IMR-90 (cell line): ENCODE results near the gene CLHC1. TPM values are rescaled to one million over a fixed set of nuclear protein-coding genes. Genes with fewer than 3 reads are reported as not detected.

Source experiments
- ATAC-seq: fragments of 200-7000 bp; cut with Tn5 transposase; 2 replicates; pipeline ENCODE4 v1.9.1; 2020; ENCODE audit warnings: low read depth, mild to moderate bottlenecking, moderate library complexity
- BruUV-seq: library from RNA; stranded (reverse); fragments of 400-500 nt; replicated peaks from 2 replicates; lab custom pipeline; 2021; lab: Mats Ljungman, UMichigan
- CTCF ChIA-PET: fragments of 300-600 bp; formaldehyde crosslinking; extraction: SDS; loops from one replicate; lab custom pipeline; 2021; ENCODE audit warnings: antibody characterized with exemption; lab: Yijun Ruan, JAX
- POLR2A ChIA-PET: fragments of 300-600 bp; sonication (Branson Sonifier 250); formaldehyde crosslinking; loops from one replicate; lab custom pipeline; 2022; ENCODE audit warnings: antibody characterized with exemption; ENCODE audit not compliant: unreplicated experiment; lab: Charles Lee
- DNase-seq: peaks from one replicate; pipeline ENCODE4 v3.0.0; 2013
- H2AFZ ChIP-seq: replicated peaks from 2 replicates; pipeline ENCODE3; 2013; ENCODE audit warnings: low read length, mild to moderate bottlenecking; ENCODE audit not compliant: poor library complexity
- H2AK5ac ChIP-seq: 2 replicates; pipeline ENCODE4 v1.6.1; 2013; ENCODE audit warnings: low read depth, low read length, inconsistent platforms
- H2AK9ac ChIP-seq: replicated peaks from 2 replicates; pipeline ENCODE3; 2013; ENCODE audit warnings: mild to moderate bottlenecking, low read depth, low read length, moderate library complexity; ENCODE audit not compliant: poor library complexity
- H2BK120ac ChIP-seq: 2 replicates; pipeline ENCODE4 v1.6.1; 2013; ENCODE audit warnings: low read depth, low read length, inconsistent platforms
- H2BK15ac ChIP-seq: 3 replicates; pipeline ENCODE4 v1.6.1; 2013; ENCODE audit warnings: low read depth, low read length, inconsistent platforms
- H2BK20ac ChIP-seq: 2 replicates; pipeline ENCODE4 v1.6.1; 2013; ENCODE audit warnings: low read depth, mild to moderate bottlenecking, inconsistent platforms, low read length, moderate library complexity
- H2BK5ac ChIP-seq: 2 replicates; pipeline ENCODE4 v1.6.1; 2013; ENCODE audit warnings: mild to moderate bottlenecking, low read depth, low read length, inconsistent platforms; ENCODE audit not compliant: poor library complexity, severe bottlenecking
- H3K14ac ChIP-seq: replicated peaks from 2 replicates; pipeline ENCODE4 v1.6.1; 2013; ENCODE audit warnings: low read depth, low read length, inconsistent platforms
- H3K18ac ChIP-seq: 2 replicates; pipeline ENCODE4 v1.6.1; 2013; ENCODE audit warnings: low read depth, low read length, control low read depth
- H3K23ac ChIP-seq: 2 replicates; pipeline ENCODE4 v1.6.1; 2013; ENCODE audit warnings: low read depth, low read length, inconsistent platforms
- H3K27ac ChIP-seq: 2 replicates; pipeline ENCODE4 v1.5.1; 2013; ENCODE audit warnings: mild to moderate bottlenecking, control low read depth, low read length; ENCODE audit not compliant: insufficient read depth
- H3K27me3 ChIP-seq: 2 replicates; pipeline ENCODE4 v1.6.1; 2013; ENCODE audit warnings: low read length; ENCODE audit not compliant: control insufficient read depth, insufficient read depth
- H3K36me3 ChIP-seq: 2 replicates; pipeline ENCODE4 v1.6.1; 2013; ENCODE audit warnings: low read length, mixed read lengths; ENCODE audit not compliant: control insufficient read depth, insufficient read depth
- H3K4ac ChIP-seq: 2 replicates; pipeline ENCODE4 v1.6.1; 2013; ENCODE audit warnings: low read depth, low read length, inconsistent platforms
- H3K4me1 ChIP-seq: 2 replicates; pipeline ENCODE4 v1.6.1; 2013; ENCODE audit warnings: low read length, mixed read lengths; ENCODE audit not compliant: control insufficient read depth, insufficient read depth
- H3K4me2 ChIP-seq: 2 replicates; pipeline ENCODE4 v1.6.1; 2013; ENCODE audit warnings: low read depth, mild to moderate bottlenecking, control low read depth, low read length, moderate library complexity
- H3K4me3 ChIP-seq: 2 replicates; pipeline ENCODE4 v1.5.1; 2013; ENCODE audit warnings: low read depth, mild to moderate bottlenecking, control low read depth, low read length, moderate library complexity; ENCODE audit not compliant: insufficient read depth
- H3K56ac ChIP-seq: 2 replicates; pipeline ENCODE4 v1.6.1; 2013; ENCODE audit warnings: low read length, inconsistent platforms; ENCODE audit not compliant: insufficient read depth; ENCODE audit errors: extremely low read depth
- H3K79me1 ChIP-seq, 2 experiments: 2 replicates each; pipeline ENCODE4 v1.6.1; 2013; ENCODE audit warnings: low read length in 2 of 2, inconsistent platforms in 1 of 2, low read depth in 1 of 2
- H3K9ac ChIP-seq: 2 replicates; pipeline ENCODE4 v1.6.1; 2013; ENCODE audit warnings: low read depth, low read length, control low read depth
- H3K9me1 ChIP-seq: 2 replicates; pipeline ENCODE4 v1.6.1; 2013; ENCODE audit warnings: low read length, inconsistent platforms; ENCODE audit not compliant: insufficient read depth
- H3K9me3 ChIP-seq: 2 replicates; pipeline ENCODE4 v1.6.1; 2013; ENCODE audit warnings: low read length; ENCODE audit not compliant: control insufficient read depth, insufficient read depth
- H4K20me1 ChIP-seq: 2 replicates; pipeline ENCODE4 v1.6.1; 2013; ENCODE audit warnings: low read length, inconsistent platforms; ENCODE audit not compliant: insufficient read depth
- H4K5ac ChIP-seq: 2 replicates; pipeline ENCODE4 v1.6.1; 2013; ENCODE audit warnings: mild to moderate bottlenecking, low read depth, low read length, control low read depth
- H4K8ac ChIP-seq, 2 experiments: 2 replicates each; pipeline ENCODE4 v1.6.1; 2013; ENCODE audit warnings: low read depth in 2 of 2, low read length in 2 of 2, control low read depth in 1 of 2, inconsistent platforms in 1 of 2
- H4K91ac ChIP-seq: 2 replicates; pipeline ENCODE4 v1.6.1; 2013; ENCODE audit warnings: low read depth, low read length, inconsistent platforms; ENCODE audit not compliant: insufficient read depth
- BHLHE40 ChIP-seq: fragments of 150-350 bp; IDR thresholded peaks from 2 replicates; pipeline ENCODE4 v1.6.1; 2016; ENCODE audit warnings: mild to moderate bottlenecking, low read depth, low read length
- CEBPB ChIP-seq: IDR thresholded peaks from 2 replicates; pipeline ENCODE4 v1.6.1; 2012; ENCODE audit warnings: low read depth, low read length, improper control_type of control experiment
- CHD1 ChIP-seq: IDR thresholded peaks from 2 replicates; pipeline ENCODE4 v1.6.1; 2012; ENCODE audit warnings: low read depth, low read length, improper control_type of control experiment
- FOS ChIP-seq: fragments of 150-350 bp; IDR thresholded peaks from 2 replicates; pipeline ENCODE4 v1.6.1; 2016; ENCODE audit warnings: low read depth, low read length
- MAFK ChIP-seq: IDR thresholded peaks from 2 replicates; pipeline ENCODE4 v1.6.1; 2012; ENCODE audit warnings: low read depth, low read length, improper control_type of control experiment
- NFE2L2 ChIP-seq: fragments of 150-350 bp; IDR thresholded peaks from 2 replicates; pipeline ENCODE4 v1.6.1; 2016; ENCODE audit warnings: low read depth, mild to moderate bottlenecking, low read length
- POLR2A ChIP-seq: IDR thresholded peaks from 2 replicates; pipeline ENCODE4 v1.6.1; 2012; ENCODE audit warnings: mild to moderate bottlenecking, low read depth, low read length
- RAD21 ChIP-seq: IDR thresholded peaks from 2 replicates; pipeline ENCODE4 v1.6.1; 2012; ENCODE audit warnings: low read length, improper control_type of control experiment
- RCOR1 ChIP-seq: IDR thresholded peaks from 2 replicates; pipeline ENCODE4 v1.6.1; 2012; ENCODE audit warnings: mild to moderate bottlenecking, low read length, improper control_type of control experiment; ENCODE audit not compliant: insufficient replicate concordance
- RFX5 ChIP-seq: IDR thresholded peaks from 2 replicates; pipeline ENCODE4 v1.8.0; 2012; ENCODE audit warnings: low read depth, mild to moderate bottlenecking, low read length, moderate library complexity
- WGBS, 2 experiments: methylation state at CpG; one replicate each; pipeline versions ENCODE4 v1.1.5 to v1.1.7; 2013; ENCODE audit warnings: missing lambda C conversion rate in 2 of 2; ENCODE audit not compliant: insufficient read length in 1 of 2; ENCODE audit errors: extremely low coverage in 2 of 2; 5-methylcytosine and 5-hydroxymethylcytosine counted together
- dilution Hi-C: fragments of 300-500 bp; cut with HindIII; formaldehyde crosslinking; loops from one replicate; pipeline ENCODE4 v1.14.3; 2018; ENCODE audit warnings: low sequenced_read_pairs; ENCODE audit not compliant: unreplicated experiment
- in situ Hi-C: fragments of 300-500 bp; cut with MboI; formaldehyde crosslinking; loops from 3 replicates; pipeline ENCODE4 v1.14.3; 2019; ENCODE audit warnings: low sequenced_read_pairs, inconsistent platforms, mixed read lengths
- intact Hi-C: fragments of 100-400 bp; cut with micrococcal nuclease; formaldehyde crosslinking; loops from 2 replicates; pipeline ENCODE4 v1.10.0; 2022
- polyA plus RNA-seq, 3 experiments: library from polyadenylated mRNA; depleted of rRNA; stranded (reverse); fragments of >200 nt; gene quantifications; 2 replicates each; pipeline ENCODE4 v1.2.3, GENCODE V29; 2012; ENCODE audit warnings: low replicate concordance in 1 of 3
- total RNA-seq: library from RNA; depleted of rRNA; stranded (reverse); fragments of >200 nt; gene quantifications from 2 replicates; pipeline ENCODE4 v1.2.3, GENCODE V29; 2012
- TF ChIP-seq, protein P1 (sequence below): fragments of 150-350 bp; IDR thresholded peaks from 2 replicates; pipeline ENCODE4 v1.6.1; 2016; ENCODE audit warnings: low read depth, mild to moderate bottlenecking, low read length, moderate library complexity, borderline replicate concordance

CLHC1 gene
- total and polyA plus RNA-seq, 2 of the 4 experiments (the other 2 are of a cell fraction), result 2.3 to 5.3 TPM

DNA sequence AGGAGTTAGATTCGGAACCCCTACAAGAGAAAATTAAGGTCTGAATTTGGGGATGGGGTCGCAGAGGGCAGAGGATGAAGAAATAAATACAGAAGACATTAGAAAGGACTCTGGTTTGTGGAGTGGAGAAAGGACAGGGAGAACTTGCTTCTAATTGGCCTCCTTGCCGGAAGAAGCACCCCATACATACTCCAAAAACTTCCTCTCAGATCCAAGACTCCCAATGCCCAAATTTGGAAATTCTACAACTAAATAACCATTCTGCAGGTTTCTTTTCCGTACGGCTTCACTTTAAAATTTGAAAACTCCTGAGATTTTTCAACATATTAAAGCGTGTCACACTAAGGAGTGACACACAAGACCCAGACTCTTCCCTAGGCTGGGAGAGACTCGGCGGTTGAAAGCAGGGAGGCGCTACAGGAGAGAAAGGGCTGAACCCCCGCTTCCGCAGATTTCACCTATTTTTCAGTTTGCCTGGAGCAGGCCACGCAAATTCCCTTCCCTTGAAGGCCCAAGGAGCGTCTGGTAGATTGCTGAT, 478 bp downstream of the CLHC1 start:
- Histone ChIP-seq H3K56ac (peak overlapping the region; percentile 36), H3K79me1 (peaks cover 27 to 80% of the 10 kb centered on the region in 2 experiments), H3K36me3 (peaks cover 21% of the 10 kb centered on the region), H4K8ac (peak overlapping the region; percentile 96 to 100), H2AK9ac (peak overlapping the region; percentile 70), H4K5ac (peak overlapping the region; percentile 81), H2BK20ac (no peak overlapping the region), H3K9me3 (no peaks in the 10 kb centered on the region), H4K91ac (peak overlapping the region; percentile 53), H3K4me3 (peak overlapping the region; percentile 75), H3K4ac (peak overlapping the region; percentile 76), H2AFZ (peak overlapping the region; percentile 87), H2BK5ac (peak overlapping the region; percentile 98), H3K4me2 (peak overlapping the region; percentile 81), H3K9me1 (no peaks in the 10 kb centered on the region; the same call in 1 of the 2 replicates), H2BK120ac (peak overlapping the region; percentile 0; the same call in 1 of the 2 replicates), H3K27me3 (no peaks in the 10 kb centered on the region), H3K27ac (peak overlapping the region; percentile 94), H3K14ac (peak overlapping the region; percentile 61), H3K18ac (peak overlapping the region; percentile 35), H2AK5ac (peak overlapping the region; percentile 59), H3K4me1 (peaks cover 3% of the 10 kb centered on the region; the same call in 1 of the 2 replicates), H3K23ac (peak overlapping the region; percentile 57), H4K20me1 (peaks cover 26% of the 10 kb centered on the region; the same call in 1 of the 2 replicates), H3K9ac (peak overlapping the region; percentile 98), H2BK15ac (no peak overlapping the region)
- peak; percentile 10 for DNase-seq
- in situ Hi-C loops (no loop called here), intact Hi-C loops (loop anchor here (2.0 to 5.0 kb wide), 2 partner anchors 129 to 183 kb away; no protein-coding TSS in a partner anchor), dilution Hi-C loops (no loop called here)
- POLR2A ChIA-PET, result no interaction called here
- BruUV-seq, result no TSS peak
- no peak for TF ChIP-seq CEBPB
- TF ChIP-seq NFE2L2, result no peak
- TF ChIP-seq, protein P1, sequence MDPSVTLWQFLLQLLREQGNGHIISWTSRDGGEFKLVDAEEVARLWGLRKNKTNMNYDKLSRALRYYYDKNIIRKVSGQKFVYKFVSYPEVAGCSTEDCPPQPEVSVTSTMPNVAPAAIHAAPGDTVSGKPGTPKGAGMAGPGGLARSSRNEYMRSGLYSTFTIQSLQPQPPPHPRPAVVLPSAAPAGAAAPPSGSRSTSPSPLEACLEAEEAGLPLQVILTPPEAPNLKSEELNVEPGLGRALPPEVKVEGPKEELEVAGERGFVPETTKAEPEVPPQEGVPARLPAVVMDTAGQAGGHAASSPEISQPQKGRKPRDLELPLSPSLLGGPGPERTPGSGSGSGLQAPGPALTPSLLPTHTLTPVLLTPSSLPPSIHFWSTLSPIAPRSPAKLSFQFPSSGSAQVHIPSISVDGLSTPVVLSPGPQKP, result no peak
- TF ChIP-seq POLR2A, result no peak
- no peak for TF ChIP-seq BHLHE40
- no peak for TF ChIP-seq RFX5
- TF ChIP-seq FOS, result no peak
- no peak for TF ChIP-seq CHD1
- TF ChIP-seq MAFK, result no peak
- no peak for TF ChIP-seq RAD21
- TF ChIP-seq RCOR1, result no peak
- no CpG with 5 or more reads among the region's 13 CpGs for WGBS, 2 experiments
- CTCF ChIA-PET, result no interaction called here
- peak; percentile 30 for ATAC-seq
